ENCODE results near the gene CHST7.

CHST7 gene

DNA sequence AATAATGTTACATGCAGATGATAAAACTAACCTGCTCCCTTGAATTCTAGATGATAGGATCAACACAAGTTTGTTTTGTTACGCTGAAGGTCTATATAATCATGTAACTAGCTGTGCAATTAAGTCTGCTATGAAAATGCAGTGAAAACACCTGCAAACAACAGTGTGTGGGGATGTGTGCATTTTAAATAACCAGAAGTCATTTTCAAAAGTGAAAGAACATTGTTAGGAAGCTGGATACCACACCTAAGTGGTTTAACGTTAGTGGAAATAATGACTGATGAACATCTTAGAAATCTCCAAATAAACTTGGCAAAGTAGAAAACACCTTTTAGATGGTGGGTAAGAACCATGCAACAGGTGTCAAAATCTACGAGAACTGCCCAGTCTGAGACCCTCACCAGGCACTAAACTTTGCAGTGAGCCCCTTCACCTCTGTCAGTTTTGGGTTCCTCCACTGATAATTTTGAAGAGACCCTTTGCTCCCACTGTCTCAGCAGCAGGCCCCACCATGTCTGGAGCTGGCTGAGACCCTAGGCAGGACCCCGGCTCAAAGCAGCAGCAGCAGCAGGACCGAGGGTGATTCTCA lies 36.6 kb downstream of the CHST7 start:
- DNase-seq = no peak

DNA sequence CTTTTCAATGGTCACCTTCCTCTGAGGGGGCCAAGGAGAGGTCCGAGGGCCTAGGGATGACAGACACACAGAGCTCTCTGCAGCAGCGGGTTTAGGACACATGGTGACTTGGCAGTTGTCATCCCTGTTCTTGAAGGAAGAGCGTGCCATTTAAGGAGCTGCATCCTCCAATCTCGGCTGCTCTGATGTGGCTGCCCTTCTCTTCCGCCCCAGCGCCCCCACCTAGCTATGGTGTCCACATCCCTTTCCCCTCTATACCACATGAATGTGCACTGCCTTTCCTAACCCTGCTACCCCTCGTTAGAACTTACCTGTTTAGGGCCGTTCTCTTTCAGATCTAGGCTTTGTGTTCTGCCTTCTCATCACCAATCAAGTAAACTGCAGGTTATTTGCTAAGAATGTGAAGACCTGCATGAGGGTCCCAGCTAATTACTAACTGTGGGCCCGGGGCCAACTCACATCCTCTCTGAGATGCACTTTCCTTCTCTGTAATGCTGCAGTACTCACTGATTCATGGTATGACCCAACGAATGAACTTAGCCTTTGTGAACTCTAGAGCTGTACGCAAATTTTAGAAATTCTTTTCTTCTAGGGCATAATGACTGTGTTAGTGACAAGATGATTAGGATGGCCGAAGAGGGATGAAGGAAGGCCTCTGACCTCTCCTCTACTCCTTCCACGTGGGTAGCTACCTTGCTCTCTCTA lies 38.2 kb downstream of the CHST7 start:
- no peak for DNase-seq

DNA sequence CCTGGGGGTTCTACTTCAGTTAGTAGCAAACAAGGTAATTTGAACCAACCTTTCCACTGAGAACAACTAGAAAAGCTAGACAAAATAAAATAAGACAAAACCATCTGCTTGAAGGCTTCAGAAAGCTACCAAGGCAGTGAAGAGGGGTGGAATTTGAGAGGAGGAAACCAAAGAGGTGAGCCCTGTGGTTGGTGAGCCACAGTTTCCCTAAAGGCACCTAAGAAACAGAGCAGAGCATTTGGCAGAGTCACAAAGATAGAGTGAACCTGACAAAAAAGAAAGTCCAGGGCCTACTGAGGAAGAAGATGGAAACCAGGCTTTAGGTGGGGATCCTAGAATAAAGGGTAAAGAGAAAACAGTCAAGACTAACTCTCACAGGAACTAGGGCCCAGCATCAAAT lies 44.3 kb downstream of the CHST7 start:
- DNase-seq = no peak

DNA sequence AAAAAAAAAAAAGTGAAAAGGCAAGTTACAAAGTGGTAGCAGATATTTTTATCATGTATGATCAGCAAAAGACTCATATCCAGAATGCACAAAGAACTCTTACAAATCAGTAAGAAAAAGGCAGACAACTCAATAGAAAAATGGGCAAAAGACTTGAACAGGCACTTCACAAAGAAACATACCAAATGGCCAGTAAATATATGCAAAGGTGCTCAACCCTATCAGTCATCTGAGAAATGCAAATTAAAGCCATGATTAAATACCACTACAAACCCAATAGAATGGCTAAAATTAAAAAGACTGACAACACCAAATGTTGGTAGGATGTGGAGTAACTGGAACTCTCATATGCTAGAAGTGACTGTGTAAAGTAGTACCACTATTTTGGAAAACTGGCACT lies 45.4 kb downstream of the CHST7 start:
- DNase-seq = no peak

DNA sequence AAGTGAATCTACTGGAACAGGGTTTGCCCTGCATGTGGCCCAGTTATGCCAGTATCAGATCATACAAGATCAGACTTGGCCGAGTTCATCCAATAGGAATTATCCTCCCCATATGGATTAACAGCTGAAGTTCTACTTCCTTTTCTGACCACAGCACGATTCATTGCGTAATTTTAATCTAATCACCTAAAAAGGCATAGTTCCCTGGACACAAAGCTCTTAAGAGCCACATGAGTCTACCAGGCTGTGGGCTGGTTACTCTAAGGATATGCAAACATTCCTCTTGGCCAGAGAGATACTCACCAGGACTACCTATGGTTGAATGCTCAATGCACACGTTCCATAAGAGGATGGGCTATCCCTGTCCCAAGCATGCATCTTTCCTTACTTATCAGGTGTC lies 46.9 kb downstream of the CHST7 start:
- DNase-seq = no peak

DNA sequence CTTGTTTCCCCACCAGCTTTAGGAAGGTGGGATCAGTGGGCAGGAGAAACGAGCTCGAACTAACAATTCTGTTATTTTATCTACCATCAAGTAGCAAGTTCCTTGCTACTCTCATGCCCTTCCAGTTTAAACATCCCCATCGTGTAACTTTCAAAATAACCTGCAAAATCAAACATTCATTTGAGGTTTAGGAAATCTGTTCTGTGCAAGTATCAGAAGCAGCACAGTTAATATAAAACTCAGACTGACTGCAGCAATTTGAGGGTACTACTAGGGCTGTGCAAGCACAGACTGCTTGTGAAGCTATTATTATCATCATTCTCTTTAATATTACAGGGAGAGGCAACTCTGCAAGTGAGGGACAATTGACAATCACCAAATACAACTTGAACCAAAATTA lies 48.0 kb downstream of the CHST7 start:
- DNase-seq = no peak

DNA sequence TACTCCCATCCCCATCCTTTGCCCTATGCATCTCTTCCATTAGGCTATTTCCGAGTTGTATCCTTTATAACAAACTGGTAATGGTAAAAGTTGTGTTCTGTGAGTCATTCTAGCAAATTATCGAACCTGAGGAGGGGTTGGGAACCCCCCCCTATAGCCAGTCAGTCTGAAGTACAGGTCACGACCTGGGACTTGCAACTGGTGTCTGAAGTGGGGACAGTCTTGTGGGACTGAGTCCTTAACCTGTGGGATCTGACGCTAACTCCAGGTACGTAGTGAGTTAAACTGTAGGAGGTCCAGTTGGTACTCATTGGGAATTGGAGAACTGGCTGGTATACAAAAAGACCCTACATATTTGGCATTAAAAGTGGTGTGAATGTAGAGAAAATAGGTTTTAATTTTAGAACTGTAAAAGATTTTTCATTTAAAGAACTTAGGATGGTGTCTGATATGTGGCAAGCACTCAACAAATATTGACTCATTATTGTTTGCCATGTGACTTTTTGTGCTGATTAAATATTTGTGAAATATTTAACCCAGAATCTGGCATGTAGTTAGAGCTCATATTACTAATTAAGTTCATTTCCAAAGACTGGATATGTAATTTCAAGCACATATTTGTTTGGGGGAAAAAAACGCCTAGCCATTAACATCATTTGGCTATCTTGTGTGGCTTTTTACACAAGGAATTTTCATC lies 50.7 kb downstream of the CHST7 start:
- no peak for DNase-seq

DNA sequence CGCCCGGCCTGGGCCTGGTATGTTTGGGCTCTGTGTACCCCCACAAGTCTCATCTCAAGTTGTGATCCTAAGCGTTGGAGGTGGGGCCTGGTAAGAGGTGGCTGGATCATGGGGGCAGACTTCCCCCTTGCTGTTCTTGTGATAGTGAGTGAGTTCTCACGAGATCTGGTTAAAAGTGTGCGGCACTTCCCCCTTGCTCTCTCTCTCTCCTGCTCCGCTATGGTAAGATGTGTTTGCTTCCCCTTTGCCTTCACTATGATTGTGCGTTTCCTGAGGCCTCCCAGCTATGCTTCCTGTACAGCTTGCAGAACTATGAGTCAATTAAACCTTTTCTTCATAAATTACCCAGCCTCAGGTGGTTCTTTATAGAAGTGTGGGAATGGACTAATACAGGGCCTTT lies 53.0 kb downstream of the CHST7 start:
- DNase-seq = no peak

DNA sequence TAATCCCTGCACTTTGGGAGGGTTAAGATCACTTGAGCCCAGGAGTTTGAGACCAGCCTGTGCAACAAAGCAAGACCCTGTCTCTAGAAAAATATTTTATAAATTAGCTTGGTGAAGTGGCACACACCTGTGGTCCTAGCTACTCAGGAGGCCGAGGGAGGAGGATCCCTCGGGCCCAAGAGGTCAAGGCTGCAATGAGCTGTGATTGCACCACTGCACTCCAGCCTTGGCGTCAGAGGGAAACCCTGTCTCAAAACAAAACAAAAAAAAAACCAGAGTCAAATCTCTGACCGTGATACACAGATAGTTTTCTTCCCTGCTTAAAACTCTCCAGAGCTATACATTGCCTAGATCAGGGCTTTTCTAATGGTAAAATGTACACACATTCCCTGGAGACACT lies 53.5 kb downstream of the CHST7 start:
- no peak for DNase-seq

DNA sequence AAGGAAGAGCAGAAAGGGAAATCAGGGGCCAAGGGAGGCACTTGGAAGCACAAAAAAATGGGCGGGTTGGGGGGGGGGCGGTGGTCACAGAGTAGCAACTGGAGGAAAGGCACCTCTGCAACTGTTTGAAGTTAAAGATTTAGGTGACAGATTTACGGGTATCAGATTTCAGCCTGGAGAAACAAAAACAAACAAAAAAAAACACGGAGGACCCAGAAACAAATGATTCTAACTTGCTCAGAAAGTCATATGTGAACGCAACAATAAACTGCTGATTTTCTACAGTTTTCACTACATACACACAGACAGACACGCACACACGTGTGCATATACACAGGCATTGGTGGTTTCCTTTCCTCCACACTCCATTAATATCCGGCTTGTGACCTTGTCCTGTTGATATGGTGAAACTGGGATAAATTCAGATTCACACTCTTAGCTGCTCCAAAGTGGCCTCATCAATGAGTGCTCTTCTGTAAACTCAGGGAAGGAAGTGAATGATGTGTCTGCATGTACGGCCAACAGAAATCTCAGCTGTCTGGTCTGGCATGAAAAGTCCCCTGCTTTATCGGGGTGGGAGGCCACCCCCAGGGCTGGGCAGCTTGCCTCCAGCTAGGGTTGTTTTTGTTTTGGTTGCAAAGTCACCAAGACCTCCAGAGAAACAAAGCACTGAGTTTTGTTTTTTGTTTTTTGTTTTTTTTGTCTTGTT lies 54.3 kb downstream of the CHST7 start:
- DNase-seq = no peak

DNA sequence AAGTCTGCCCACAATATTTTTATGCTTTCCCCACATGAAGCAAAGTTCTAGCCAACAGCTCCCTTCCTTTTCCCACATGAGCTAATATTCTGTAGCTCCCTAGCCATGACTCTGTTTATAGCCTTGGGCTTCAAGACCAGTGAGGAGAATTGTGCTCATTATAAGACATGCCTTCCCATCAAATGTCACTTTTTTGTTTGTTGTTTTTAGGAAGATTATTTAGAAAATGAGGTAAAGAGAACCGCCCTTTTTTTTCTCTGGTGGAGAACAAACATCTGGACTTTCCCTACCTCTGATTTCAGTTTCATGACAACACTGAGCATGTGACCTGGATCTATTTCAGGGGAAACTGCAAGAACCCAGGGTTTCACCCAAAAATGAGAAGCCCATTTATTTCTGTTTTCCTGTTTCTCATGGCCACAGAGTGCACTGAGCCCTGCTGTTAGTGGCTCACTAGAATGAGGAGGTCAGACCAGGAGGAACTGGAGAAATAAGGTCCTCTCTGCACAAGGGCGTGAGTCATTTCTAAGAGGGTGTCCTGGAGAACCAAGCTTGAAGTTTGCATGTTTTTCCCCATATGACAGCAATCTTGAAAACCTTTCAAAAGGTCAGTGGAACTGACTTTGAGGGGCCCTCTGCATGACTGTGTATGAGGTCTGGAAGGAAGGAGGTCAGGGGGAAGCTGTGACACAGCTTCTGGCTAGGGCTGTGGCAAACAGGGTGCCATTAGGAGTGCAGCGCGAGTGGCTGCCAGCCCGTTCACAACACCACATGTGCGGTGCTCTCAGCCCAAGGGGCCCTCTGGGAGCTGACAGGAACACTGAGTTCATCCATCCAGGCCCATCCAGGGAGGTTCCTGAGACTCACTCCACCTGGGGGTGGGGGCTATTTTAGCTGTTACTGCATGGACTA lies 55.2 kb downstream of the CHST7 start:
- no peak for DNase-seq

DNA sequence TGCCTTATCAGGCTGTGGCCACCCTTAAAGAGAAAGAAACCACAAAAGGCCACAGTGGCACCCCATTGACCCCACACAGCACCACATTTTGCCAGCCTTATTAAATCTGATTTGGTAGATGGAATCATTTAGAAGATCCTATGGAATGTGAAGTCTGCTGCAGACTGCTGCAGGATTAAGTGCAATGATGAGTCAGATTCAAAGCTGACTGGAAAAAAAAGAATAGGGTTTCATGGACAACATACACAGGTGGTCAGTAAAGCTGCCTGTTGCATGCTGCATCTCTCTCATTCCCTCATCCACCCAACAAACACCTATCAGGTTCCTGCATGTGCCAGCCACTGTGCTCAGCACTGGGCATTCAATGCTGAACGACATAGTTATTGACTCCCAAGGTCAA lies 56.6 kb downstream of the CHST7 start:
- peak; percentile 40 for DNase-seq

DNA sequence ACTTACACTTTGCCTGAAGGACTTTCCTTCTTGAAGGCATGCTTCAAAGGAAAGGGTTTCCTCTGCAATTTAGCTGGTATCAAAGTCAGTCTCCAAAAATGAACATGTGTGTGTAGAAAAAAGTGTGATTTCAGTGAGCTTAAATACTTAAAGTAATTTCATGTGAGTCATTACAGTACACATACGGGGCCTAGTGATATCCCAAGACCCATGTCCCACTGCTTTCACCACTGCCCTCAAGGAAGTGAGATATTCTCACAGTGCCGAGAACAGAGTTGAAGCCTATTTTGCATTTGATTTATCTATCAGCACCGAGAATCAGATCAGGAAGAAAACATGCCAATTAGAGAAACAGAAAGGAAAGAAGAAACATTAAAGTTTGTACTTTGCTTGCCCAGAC lies 61.0 kb downstream of the CHST7 start:
- DNase-seq = no peak

DNA sequence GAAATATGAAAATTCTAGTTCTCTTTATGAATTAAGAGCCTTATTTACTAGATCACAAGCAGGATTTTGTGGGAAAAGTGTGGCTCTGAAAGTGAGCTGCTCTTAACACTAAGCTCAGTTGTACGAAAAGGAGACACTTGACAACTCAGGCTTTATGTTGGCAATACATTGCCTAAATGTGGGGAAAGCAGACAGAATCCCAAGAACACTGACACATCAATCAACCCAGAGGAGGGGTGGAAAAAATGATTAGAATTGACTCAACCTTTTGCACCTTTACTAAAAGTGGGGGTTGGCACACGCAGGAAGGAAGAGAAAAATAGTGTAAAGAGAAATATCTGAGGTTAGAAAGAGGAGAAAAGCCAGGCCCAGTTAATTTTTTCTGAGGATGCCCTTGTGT lies 61.6 kb downstream of the CHST7 start:
- DNase-seq = no peak

DNA sequence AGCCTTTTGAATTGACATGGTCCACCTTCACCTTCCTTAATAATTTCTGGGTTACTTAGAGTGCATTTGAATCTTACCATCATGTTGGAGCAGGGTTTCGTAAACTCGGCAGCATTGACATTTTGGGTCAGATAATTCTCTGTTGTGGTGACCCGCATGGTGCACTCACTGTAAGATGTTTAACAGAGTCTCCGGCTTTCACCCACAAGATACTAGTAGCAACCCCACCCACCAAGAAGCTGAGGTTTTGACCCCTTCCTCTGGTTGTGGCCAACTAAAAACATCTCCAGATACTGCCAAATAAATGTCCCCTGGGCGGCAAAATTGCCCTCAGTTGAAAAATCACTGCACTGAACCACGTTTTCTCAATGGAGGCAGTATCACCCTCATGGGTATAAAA lies 62.7 kb downstream of the CHST7 start:
- DNase-seq = no peak

DNA sequence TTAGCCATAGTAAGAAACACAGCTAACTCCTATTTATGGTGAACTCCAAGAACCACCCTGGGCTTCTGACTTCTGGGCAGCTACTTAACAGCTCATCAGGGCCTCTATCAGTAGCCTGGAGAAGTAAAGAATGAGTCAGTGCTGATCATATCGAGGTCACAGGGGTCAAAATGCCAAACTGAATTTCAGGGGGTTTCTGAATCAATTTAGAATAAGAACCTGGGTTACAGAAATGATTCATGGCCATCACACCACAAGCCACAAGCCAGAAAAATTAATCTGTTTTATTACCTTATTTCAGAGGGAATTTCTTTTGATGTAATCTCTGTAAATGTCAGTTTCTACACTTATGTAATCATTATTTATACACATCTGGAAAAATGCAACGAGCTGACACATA lies 64.4 kb downstream of the CHST7 start:
- peak; percentile 25 for DNase-seq

DNA sequence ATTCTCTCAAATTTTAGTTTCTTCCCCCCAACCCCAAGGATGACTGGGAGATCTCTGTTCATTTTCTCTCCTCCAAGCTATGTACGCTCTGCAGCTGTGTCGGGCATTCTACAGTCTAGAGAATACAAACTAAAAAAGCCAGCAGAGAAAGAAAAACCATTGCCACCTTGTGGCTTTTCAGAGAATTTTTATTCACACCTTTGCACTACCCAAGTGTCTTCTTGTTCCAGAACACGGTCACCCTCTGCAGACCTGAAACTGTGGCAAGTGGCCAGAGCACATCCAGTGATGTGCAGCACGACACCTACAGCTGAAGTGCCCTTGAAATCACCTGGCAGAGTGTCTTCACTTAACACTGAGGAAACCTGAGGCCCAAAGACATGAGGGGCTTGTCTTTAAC lies 68.6 kb downstream of the CHST7 start:
- peak; percentile 24 for DNase-seq

DNA sequence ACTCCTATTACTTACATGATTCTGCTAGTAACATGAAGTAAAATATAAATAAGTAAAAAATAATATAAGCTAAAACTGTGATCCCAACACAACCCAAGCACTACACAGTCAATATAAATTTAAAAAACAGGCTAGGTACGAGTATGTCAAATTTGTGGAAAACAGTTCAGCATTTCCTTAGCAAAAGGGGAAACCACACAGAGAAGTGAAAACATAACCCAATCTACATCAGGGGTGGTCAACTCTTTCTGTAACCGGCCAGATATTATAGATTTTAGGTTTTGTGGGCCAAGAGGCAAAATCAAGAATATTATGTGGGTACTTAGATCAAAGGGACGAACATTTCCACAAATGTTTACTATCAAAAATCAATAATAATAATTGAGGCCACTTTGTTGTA lies 70.1 kb downstream of the CHST7 start:
- DNase-seq = no peak

DNA sequence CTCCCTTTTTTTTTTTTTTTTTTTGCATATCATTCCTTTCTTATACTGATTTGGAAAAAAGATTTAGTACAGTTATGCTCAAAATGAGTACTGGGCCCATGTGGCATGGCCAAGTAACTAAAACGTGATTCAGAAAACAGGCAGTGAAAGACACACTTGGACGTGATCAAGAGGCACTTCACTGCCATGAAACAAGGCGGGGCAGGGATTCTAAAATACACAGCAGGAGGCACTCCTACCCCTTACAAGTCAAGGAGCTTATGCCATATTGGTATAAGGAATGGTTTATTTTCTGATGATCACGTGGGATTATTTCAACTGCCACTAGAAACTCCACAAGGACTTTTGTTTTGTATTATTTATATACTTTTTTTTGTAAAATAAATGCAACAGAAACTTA lies 72.0 kb downstream of the CHST7 start:
- no peak for DNase-seq

DNA sequence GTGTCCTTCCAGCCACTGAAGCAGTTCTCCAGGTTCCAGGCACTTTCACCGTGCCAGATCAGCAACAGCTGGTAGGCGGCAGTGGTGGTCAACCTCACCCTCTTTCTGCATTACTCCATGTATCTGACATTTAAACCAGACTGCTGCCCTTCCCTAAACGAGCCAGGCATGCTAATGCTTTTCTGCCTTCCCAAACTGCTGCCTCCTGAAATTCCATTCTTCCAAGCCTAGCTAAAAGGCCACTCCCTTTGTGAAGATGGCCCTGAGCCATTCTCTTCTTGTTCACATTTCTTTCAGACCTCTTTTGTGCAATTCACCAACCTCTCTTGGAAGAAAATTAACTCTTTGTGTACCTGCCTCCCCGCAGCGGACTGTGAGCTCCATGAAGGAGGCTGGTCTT lies 73.7 kb downstream of the CHST7 start:
- no peak for DNase-seq

Data from fibroblast of skin of abdomen (primary cell).